Omental fat pad (tissue), 4 donors: ENCODE data around the gene SND1. TPM values are rescaled to one million over a fixed set of nuclear protein-coding genes. Genes with fewer than 3 reads are reported as not detected.

Experiments
- ATAC-seq: fragments of 150-250 bp; one replicate; pipeline ENCODE4 v1.9.1; 2016; ENCODE audit warnings: mild to moderate bottlenecking, moderate library complexity; ENCODE audit not compliant: low FRiP score
- DNase-seq: peaks from one replicate; pipeline ENCODE4 v3.0.0-alpha.2; 2019; ENCODE audit warnings: low spot score
- CTCF ChIP-seq, 3 donors: fragments of 450-650 bp; IDR thresholded peaks; one replicate each; pipeline ENCODE4 v1.5.1; 2016 to 2017; ENCODE audit warnings: antibody characterized with exemption in 3 of 3, mild to moderate bottlenecking in 3 of 3, moderate library complexity in 2 of 3
- total RNA-seq, 4 donors: library from RNA; depleted of rRNA; stranded (reverse); fragments of >200 nt; gene quantifications; one replicate each; pipeline ENCODE4 v1.1.0, GENCODE V29; 2016

SND1 gene
- total RNA-seq, 4 donors from 2014 or later, result 90.8 to 140 (median 125) TPM

DNA sequence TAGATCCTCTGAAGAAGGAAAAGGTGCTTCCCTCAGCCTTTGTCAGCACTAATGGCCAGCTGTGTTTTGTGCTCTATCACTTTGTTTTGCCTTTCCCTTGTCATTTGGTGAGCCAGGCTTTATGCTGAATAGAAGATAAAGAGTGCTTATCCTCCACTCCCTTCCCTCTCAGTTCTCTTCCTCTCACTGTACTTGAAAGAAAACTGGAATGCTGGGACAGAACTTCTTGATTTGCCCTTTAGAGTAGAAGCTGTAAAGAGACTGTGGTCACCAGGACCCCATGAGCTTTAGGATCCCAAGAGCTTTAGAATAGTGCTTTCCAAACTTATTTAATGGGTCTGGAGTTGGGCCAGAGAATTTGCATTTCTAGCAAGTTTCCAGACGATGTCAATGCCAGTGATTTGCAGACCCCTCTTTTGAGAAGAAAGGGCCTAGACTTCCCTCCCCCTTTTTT is 297.8 kb downstream of the SND1 start:
- no peak for DNase-seq
- ATAC-seq, result no peak
- TF ChIP-seq CTCF (IDR thresholded peaks at IDR 0.05), result no peak

GRCh38 chr7:127950233-127950935 is 298.4 kb downstream of the SND1 start:
- no peak for TF ChIP-seq CTCF (IDR thresholded peaks at IDR 0.05)
- ATAC-seq, result no peak
- no peak for DNase-seq

DNA sequence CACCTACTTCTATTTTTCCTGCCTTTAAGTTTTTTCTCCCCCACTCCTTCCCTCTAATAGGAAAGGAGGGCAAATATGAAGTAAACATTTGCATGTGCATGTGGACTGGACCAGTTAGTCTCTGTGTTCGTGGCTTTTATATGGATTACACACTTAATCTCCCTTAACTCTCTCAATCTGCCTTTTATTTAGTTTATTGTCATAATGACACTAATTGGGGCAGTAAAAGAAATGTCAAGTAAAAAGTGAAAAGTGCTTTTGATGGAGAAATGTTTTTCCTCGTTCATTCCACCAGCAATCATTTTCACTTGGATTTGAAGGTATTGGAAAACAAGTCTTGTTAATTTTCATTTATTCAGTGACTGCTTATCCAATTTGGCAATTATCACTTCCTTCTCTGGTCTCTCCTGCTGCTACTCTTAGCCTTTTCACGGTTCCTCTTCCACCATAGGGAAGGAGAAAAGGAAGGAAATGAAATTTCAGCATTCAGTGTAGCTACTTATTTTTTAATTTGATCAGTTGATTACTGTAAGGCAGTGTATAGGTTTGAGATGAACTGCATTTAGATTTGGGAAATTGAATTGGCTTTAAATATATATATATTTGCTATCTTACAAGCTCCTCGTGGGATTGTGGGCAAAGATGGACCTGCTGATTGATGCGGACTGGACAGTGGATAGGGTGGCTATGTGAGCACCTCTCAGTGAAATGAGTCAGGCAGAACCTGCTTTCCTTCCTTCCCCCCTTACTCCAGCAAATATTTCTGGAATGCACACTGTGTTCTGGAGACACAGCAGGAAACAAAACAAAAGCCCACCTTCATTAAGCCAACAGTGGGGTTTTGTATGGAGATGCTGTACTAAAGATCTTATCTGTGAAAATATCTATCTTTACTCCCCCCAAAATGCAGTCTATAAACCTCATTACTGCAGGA is 301.7 kb downstream of the SND1 start:
- no peak for TF ChIP-seq CTCF (IDR thresholded peaks at IDR 0.05)
- DNase-seq (no peak), ATAC-seq (no peak)

DNA sequence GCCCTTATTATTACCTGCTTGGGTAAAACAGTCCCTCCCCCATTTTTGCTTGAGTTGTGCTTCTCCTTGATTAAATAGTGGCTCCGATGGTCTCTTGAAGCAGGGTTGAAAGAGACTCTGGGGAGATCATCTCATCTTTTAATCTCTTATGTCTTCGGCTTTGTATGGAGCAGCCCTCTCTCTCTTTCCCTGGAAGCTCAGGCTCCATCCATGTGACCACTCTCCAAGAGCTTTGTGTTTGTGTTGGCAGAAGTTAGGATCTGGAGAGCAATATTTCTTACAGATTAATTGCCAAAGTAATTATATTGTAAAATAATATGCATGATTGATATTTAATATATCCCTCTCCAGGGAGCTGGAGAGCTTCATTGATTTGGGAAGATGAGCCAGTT is 302.4 kb downstream of the SND1 start:
- no peak for ATAC-seq
- no peak for DNase-seq
- TF ChIP-seq CTCF (IDR thresholded peaks at IDR 0.05), result no peak

DNA sequence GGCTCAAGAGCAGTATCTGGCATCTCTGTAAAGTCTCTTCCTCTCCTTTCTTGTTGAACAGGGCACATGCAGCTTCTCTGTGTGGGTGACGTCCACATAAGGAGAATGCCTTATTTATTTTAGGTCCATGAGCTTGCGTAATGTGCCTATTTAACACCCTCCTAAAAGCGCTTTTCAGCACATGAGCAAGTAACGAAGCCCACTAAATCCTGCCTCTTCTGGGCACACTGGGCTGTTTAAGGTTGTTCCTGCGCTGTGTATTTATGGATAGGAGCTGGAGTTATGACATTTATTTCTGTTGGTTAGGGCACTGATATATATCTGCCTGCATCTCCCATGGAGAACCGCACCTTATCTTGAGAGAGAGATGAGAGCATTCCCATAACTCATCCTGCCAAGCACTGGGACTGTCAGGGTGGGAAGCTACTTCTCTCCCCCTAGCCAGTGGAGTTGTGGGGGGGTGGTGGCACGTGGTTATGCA is 303.1 kb downstream of the SND1 start:
- DNase-seq (no peak), ATAC-seq (no peak)
- no peak for TF ChIP-seq CTCF (IDR thresholded peaks at IDR 0.05)

GRCh38 chr7:127957886-127958285 is 305.9 kb downstream of the SND1 start:
- DNase-seq, result no peak
- no peak for ATAC-seq
- TF ChIP-seq CTCF (IDR thresholded peaks at IDR 0.05), result no peak
